ENCODE data around the gene TTC21A.

The TTC21A gene

DNA sequence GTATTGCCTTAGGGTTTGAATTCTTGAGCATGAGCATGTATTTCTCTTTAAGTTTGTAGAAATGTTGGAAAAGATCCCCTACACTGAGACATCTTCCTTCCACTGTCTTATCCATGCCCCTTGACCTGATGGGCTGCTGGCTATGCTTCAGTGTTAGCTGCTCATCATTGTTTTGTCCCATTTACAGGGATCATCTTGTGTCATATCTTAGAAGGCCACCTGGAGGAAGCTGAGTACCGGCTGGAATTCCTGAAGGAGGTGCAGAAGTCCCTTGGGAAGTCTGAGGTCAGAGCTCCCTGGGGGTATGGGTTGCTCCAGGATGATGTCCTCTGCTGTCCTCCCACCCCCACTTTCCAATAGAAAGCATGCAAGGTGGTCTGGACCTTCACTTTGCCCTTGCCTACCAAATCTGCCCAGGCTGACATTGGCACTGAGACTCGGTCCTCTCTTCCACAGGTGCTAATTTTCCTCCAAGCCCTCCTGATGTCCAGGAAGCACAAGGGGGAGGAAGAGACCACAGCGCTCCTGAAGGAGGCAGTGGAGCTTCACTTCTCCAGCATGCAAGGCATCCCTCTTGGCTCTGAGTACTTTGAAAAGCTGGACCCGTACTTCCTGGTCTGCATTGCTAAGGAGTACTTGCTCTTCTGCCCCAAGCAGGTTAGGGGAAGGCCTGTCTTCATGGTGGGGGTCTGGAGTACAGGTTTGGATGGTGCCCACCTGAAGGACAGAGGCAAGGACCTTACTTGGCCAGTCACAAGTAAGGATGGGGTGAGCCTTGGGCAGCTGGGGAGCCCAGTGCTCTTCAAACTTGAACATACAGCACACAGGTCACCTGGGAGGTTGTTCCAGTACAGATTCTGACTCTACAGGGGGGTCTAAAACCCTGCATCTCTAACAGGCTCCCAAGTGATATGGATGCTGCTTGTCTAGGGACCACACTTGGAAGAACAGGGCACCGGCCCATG lies 17.7 kb downstream of the TTC21A start:
- TF ChIP-seq, protein P1, sequence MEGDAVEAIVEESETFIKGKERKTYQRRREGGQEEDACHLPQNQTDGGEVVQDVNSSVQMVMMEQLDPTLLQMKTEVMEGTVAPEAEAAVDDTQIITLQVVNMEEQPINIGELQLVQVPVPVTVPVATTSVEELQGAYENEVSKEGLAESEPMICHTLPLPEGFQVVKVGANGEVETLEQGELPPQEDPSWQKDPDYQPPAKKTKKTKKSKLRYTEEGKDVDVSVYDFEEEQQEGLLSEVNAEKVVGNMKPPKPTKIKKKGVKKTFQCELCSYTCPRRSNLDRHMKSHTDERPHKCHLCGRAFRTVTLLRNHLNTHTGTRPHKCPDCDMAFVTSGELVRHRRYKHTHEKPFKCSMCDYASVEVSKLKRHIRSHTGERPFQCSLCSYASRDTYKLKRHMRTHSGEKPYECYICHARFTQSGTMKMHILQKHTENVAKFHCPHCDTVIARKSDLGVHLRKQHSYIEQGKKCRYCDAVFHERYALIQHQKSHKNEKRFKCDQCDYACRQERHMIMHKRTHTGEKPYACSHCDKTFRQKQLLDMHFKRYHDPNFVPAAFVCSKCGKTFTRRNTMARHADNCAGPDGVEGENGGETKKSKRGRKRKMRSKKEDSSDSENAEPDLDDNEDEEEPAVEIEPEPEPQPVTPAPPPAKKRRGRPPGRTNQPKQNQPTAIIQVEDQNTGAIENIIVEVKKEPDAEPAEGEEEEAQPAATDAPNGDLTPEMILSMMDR (conservative IDR thresholded peaks at IDR 0.05; ENCODE audit: low read depth, low read length), result peak; percentile 82
- H3K4me3 ChIP-seq (ENCODE audit: low read depth, low read length), result no peak overlapping the region
- peak; percentile 79 for DNase-seq (ENCODE audit: low read depth)

DNA sequence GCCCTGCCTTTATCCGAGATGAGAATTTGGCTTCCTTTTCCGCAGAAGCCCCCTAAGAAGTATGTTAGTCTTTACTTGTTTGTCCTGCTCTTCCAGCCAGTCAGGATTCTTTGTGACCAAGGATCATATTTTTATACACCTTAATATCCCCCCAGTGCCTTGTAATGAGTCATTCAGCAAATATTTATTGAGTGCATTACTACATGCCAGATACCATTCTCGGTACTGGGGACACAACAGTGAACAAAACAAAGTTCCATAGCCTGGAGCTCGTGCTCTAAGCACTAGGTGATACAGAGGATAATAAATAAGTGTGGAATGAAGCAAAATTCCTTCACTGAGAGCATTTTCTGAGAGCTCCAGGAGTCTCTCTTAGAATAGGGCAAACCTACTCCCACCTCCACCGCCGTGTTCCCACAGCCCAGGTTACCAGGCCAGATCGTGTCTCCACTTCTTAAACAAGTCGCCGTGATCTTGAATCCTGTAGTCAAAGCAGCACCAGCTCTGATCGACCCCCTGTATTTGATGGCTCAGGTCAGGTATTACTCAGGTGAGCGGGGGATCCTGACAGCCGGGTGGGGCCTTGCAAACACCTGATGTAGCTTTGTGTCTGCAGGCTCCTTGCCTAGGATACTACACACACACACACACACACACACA lies 18.5 kb downstream of the TTC21A start:
- no peak overlapping the region for H3K4me3 ChIP-seq (ENCODE audit: low read depth, low read length)
- peak; percentile 60 for DNase-seq (ENCODE audit: low read depth)
- TF ChIP-seq, protein P1 (conservative IDR thresholded peaks at IDR 0.05; ENCODE audit: low read depth, low read length), result no peak

GRCh38 chr3:39126532-39127071 lies 19.1 kb downstream of the TTC21A start:
- no peak overlapping the region for H3K4me3 ChIP-seq (ENCODE audit: low read depth, low read length)
- TF ChIP-seq, protein P1 (conservative IDR thresholded peaks at IDR 0.05; ENCODE audit: low read depth, low read length), result peak; percentile 69
- DNase-seq (ENCODE audit: low read depth), result peak; percentile 70

DNA sequence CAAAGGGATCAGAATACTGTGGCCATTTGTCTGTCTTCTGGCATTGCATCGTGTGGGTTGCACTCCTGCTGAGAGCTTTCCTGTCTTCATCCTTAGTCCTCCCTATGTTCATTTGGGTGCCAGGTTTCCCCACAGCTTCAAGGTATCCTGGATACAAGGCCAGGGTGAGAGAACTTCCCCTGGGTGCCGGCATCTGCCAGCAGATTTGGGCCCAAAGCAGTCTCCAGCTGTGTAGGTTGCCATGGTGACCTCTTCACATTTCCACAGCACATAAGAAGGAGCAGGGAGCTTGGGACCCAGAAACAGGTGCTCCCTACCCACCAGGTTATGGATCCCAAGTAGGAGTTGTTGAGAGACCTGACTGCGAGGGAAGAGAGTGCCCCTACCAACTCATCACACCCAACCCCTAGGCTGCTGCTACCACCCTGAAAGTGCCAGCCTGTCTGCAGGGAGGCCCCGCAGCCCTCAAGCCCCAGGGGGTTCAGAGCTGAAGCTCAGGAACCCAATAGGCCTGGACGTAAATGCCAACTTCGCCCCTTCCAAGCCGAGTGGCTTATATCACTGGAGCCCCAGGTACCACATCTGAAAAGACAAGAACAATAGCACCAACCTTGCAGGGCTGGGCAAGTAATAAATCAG lies 19.9 kb downstream of the TTC21A start:
- no peak for DNase-seq (ENCODE audit: low read depth)
- TF ChIP-seq, protein P1 (conservative IDR thresholded peaks at IDR 0.05; ENCODE audit: low read depth, low read length), result no peak
- H3K4me3 ChIP-seq (ENCODE audit: low read depth, low read length), result no peak overlapping the region

GRCh38 chr3:39127908-39128304 lies 20.4 kb downstream of the TTC21A start:
- H3K4me3 ChIP-seq (ENCODE audit: low read depth, low read length), result no peak overlapping the region

DNA sequence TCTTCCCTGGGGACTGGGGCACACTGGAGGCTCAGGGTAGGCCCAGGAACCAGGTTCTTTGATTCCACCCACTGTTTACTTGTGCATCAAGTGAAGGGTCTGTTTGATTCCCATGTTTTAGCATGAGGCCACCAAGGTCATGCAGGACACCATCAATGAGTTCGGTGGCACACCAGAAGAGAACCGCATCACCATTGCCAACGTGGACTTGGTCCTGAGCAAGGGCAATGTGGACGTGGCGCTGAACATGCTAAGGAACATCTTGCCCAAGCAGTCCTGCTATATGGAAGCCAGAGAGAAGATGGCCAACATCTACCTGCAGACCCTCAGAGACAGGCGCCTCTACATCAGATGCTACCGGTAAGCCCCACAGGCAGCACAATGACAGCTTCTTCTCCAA lies 21.5 kb downstream of the TTC21A start:
- H3K4me3 ChIP-seq (ENCODE audit: low read depth, low read length), result no peak overlapping the region
- TF ChIP-seq, protein P1 (conservative IDR thresholded peaks at IDR 0.05; ENCODE audit: low read depth, low read length), result no peak
- no peak for DNase-seq (ENCODE audit: low read depth)

More at GRCh38 chr3:39127908-39128304, 20.4 kb downstream of the TTC21A start:
- TF ChIP-seq, protein P1 (conservative IDR thresholded peaks at IDR 0.05; ENCODE audit: low read depth, low read length), result no peak
- no peak for DNase-seq (ENCODE audit: low read depth)
